CD4-positive, alpha-beta T cell treated with Interleukin-6 for 4 hours (primary cell): ENCODE measurements around the gene ZNF638.
A peak's percentile ranks its signal among the peaks of the same experiment; 100 is the strongest.
"Not testable (repeated sequence)": the region's sequence is repeated elsewhere in the genome, so short reads cannot be mapped to it uniquely, and the experiment has no call there.

ENCODE experiments used
- DNase-seq: peaks from one replicate; pipeline ENCODE4 v3.0.0-alpha.2; 2020; ENCODE audit warnings: mixed read lengths

ZNF638 gene

GRCh38 chr2:71416866-71417265 is 85.3 kb downstream of the ZNF638 start:
- DNase-seq, result not testable (repeated sequence)

GRCh38 chr2:71417300-71418202 is 86.0 kb downstream of the ZNF638 start:
- DNase-seq, result no peak

- no peak for DNase-seq
Observed at GRCh38 chr2:71419145-71419544, 87.6 kb downstream of the ZNF638 start.

- DNase-seq, result no peak
Observed at GRCh38 chr2:71419976-71420375, 88.4 kb downstream of the ZNF638 start.

GRCh38 chr2:71422786-71423185 is 91.2 kb downstream of the ZNF638 start:
- no peak for DNase-seq

GRCh38 chr2:71423817-71424420 is 92.3 kb downstream of the ZNF638 start:
- no peak for DNase-seq

- DNase-seq, result no peak
Observed at GRCh38 chr2:71426721-71427120, 95.1 kb downstream of the ZNF638 start.

- DNase-seq, result no peak
Observed at GRCh38 chr2:71428472-71429383, 97.1 kb downstream of the ZNF638 start.

GRCh38 chr2:71445142-71445541 is 113.6 kb downstream of the ZNF638 start:
- not testable (repeated sequence) for DNase-seq

- DNase-seq, result no peak
Observed at GRCh38 chr2:71446505-71446904, 114.9 kb downstream of the ZNF638 start.

GRCh38 chr2:71449343-71449742 is 117.8 kb downstream of the ZNF638 start:
- DNase-seq, result no peak

GRCh38 chr2:71451705-71452104 is 120.1 kb downstream of the ZNF638 start:
- DNase-seq, result no peak

GRCh38 chr2:71452565-71452964 is 121.0 kb downstream of the ZNF638 start:
- peak; percentile 23 for DNase-seq

GRCh38 chr2:71453404-71454220 is 122.0 kb downstream of the ZNF638 start, which contains the start of gene DYSF:
DYSF (plus strand) TSS chr2:71453561.
- DNase-seq, result peak; percentile 13

- DNase-seq, result no peak
Observed at GRCh38 chr2:71454221-71455010, 122.8 kb downstream of the ZNF638 start.

- no peak for DNase-seq
Observed at GRCh38 chr2:71455011-71455740, 123.6 kb downstream of the ZNF638 start.

GRCh38 chr2:71455741-71456569 is 124.4 kb downstream of the ZNF638 start:
- DNase-seq, result no peak

- no peak for DNase-seq
Observed at GRCh38 chr2:71456617-71457016, 125.0 kb downstream of the ZNF638 start.

- no peak for DNase-seq
Observed at GRCh38 chr2:71457123-71457915, 125.7 kb downstream of the ZNF638 start.
